ENCODE data around the gene TMEM132C. TPM values are rescaled to one million over a fixed set of nuclear protein-coding genes. Genes with fewer than 3 reads are reported as not detected.

The TMEM132C gene
- total RNA-seq, 1 experiment from 2014 or later: not detected

DNA sequence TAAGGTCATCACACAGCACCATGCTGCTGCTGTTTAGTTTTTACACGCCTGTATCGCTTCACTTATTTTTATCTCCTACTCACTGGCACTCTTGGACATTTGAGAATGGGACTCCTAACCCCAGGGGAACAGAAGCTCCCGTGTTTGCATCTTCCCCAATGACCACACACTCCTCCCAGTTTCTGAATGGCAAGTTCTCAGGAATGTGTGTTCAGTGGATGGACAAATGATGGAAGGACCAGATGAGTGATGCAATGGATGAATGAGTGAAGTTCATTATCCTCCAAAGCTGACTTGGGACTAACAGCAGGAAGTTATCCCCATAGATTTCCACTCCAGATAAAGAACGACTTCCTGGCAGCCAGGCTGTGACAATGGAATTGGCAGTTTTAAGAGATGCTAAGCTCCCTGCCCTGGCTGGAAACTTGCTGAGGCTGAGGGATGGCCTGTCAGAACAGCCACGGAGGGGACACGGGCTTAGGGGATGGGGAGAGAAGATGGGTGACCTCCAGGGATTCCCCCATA, 325.3 kb downstream of the TMEM132C start (continued):
- TF ChIP-seq, protein P1, sequence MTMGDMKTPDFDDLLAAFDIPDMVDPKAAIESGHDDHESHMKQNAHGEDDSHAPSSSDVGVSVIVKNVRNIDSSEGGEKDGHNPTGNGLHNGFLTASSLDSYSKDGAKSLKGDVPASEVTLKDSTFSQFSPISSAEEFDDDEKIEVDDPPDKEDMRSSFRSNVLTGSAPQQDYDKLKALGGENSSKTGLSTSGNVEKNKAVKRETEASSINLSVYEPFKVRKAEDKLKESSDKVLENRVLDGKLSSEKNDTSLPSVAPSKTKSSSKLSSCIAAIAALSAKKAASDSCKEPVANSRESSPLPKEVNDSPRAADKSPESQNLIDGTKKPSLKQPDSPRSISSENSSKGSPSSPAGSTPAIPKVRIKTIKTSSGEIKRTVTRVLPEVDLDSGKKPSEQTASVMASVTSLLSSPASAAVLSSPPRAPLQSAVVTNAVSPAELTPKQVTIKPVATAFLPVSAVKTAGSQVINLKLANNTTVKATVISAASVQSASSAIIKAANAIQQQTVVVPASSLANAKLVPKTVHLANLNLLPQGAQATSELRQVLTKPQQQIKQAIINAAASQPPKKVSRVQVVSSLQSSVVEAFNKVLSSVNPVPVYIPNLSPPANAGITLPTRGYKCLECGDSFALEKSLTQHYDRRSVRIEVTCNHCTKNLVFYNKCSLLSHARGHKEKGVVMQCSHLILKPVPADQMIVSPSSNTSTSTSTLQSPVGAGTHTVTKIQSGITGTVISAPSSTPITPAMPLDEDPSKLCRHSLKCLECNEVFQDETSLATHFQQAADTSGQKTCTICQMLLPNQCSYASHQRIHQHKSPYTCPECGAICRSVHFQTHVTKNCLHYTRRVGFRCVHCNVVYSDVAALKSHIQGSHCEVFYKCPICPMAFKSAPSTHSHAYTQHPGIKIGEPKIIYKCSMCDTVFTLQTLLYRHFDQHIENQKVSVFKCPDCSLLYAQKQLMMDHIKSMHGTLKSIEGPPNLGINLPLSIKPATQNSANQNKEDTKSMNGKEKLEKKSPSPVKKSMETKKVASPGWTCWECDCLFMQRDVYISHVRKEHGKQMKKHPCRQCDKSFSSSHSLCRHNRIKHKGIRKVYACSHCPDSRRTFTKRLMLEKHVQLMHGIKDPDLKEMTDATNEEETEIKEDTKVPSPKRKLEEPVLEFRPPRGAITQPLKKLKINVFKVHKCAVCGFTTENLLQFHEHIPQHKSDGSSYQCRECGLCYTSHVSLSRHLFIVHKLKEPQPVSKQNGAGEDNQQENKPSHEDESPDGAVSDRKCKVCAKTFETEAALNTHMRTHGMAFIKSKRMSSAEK (CRISPR knock-in tag; IDR thresholded peaks at IDR 0.05; ENCODE audit: borderline replicate concordance): no peak
- TF ChIP-seq, protein P2, sequence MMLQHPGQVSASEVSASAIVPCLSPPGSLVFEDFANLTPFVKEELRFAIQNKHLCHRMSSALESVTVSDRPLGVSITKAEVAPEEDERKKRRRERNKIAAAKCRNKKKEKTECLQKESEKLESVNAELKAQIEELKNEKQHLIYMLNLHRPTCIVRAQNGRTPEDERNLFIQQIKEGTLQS (CRISPR knock-in tag; conservative IDR thresholded peaks at IDR 0.05): no peak
- no peak for TF ChIP-seq FOXJ3 (CRISPR knock-in tag; IDR thresholded peaks at IDR 0.05; ENCODE audit: borderline replicate concordance)
- TF ChIP-seq ELF4 (CRISPR knock-in tag; IDR thresholded peaks at IDR 0.05; ENCODE audit: low read depth): no peak

DNA sequence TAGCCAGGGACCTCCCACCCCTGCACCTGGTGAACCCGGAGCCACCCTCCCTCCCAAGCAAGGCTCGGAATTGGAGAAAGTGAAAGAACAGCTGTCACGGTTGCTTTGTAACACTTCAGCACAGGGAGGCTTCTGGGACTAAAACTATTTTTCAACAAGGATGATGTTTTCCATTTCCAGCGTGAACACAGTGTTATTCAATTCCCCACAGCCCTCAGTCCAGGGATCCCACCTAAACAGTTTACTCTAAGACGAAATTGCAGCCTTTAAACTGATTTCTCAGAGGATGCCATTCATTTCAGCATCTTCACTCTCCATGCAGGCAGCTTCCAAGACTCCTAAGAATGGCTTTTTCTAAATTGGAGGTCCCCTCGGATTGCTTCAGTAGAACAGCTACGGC, 327.6 kb downstream of the TMEM132C start:
- TF ChIP-seq, protein P2 (CRISPR knock-in tag; conservative IDR thresholded peaks at IDR 0.05): no peak
- TF ChIP-seq, protein P3, sequence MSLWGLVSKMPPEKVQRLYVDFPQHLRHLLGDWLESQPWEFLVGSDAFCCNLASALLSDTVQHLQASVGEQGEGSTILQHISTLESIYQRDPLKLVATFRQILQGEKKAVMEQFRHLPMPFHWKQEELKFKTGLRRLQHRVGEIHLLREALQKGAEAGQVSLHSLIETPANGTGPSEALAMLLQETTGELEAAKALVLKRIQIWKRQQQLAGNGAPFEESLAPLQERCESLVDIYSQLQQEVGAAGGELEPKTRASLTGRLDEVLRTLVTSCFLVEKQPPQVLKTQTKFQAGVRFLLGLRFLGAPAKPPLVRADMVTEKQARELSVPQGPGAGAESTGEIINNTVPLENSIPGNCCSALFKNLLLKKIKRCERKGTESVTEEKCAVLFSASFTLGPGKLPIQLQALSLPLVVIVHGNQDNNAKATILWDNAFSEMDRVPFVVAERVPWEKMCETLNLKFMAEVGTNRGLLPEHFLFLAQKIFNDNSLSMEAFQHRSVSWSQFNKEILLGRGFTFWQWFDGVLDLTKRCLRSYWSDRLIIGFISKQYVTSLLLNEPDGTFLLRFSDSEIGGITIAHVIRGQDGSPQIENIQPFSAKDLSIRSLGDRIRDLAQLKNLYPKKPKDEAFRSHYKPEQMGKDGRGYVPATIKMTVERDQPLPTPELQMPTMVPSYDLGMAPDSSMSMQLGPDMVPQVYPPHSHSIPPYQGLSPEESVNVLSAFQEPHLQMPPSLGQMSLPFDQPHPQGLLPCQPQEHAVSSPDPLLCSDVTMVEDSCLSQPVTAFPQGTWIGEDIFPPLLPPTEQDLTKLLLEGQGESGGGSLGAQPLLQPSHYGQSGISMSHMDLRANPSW (CRISPR knock-in tag; conservative IDR thresholded peaks at IDR 0.05; ENCODE audit: low read depth): no peak
- TF ChIP-seq ZNF219 (CRISPR knock-in tag; IDR thresholded peaks at IDR 0.05; ENCODE audit: borderline replicate concordance) (no peak), TCF7 (CRISPR knock-in tag; IDR thresholded peaks at IDR 0.05; ENCODE audit: low read depth) (no peak), ELF4 (CRISPR knock-in tag; IDR thresholded peaks at IDR 0.05; ENCODE audit: low read depth) (no peak), SP1 (CRISPR knock-in tag; conservative IDR thresholded peaks at IDR 0.05) (no peak), FOXK1 (CRISPR knock-in tag; IDR thresholded peaks at IDR 0.05) (no peak), GRHL2 (CRISPR knock-in tag; IDR thresholded peaks at IDR 0.05; ENCODE audit: insufficient replicate concordance, severe bottlenecking) (no peak), MYBL2 (CRISPR knock-in tag; IDR thresholded peaks at IDR 0.05) (no peak), NR3C1 (CRISPR knock-in tag; conservative IDR thresholded peaks at IDR 0.05; ENCODE audit: low read depth) (no peak), IRF2 (CRISPR knock-in tag; IDR thresholded peaks at IDR 0.05; ENCODE audit: borderline replicate concordance, low read depth) (no peak)
- TF ChIP-seq, protein P4, sequence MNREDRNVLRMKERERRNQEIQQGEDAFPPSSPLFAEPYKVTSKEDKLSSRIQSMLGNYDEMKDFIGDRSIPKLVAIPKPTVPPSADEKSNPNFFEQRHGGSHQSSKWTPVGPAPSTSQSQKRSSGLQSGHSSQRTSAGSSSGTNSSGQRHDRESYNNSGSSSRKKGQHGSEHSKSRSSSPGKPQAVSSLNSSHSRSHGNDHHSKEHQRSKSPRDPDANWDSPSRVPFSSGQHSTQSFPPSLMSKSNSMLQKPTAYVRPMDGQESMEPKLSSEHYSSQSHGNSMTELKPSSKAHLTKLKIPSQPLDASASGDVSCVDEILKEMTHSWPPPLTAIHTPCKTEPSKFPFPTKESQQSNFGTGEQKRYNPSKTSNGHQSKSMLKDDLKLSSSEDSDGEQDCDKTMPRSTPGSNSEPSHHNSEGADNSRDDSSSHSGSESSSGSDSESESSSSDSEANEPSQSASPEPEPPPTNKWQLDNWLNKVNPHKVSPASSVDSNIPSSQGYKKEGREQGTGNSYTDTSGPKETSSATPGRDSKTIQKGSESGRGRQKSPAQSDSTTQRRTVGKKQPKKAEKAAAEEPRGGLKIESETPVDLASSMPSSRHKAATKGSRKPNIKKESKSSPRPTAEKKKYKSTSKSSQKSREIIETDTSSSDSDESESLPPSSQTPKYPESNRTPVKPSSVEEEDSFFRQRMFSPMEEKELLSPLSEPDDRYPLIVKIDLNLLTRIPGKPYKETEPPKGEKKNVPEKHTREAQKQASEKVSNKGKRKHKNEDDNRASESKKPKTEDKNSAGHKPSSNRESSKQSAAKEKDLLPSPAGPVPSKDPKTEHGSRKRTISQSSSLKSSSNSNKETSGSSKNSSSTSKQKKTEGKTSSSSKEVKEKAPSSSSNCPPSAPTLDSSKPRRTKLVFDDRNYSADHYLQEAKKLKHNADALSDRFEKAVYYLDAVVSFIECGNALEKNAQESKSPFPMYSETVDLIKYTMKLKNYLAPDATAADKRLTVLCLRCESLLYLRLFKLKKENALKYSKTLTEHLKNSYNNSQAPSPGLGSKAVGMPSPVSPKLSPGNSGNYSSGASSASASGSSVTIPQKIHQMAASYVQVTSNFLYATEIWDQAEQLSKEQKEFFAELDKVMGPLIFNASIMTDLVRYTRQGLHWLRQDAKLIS (CRISPR knock-in tag; IDR thresholded peaks at IDR 0.05; ENCODE audit: borderline replicate concordance): no peak
- TF ChIP-seq, protein P5, sequence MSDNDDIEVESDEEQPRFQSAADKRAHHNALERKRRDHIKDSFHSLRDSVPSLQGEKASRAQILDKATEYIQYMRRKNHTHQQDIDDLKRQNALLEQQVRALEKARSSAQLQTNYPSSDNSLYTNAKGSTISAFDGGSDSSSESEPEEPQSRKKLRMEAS (CRISPR knock-in tag; IDR thresholded peaks at IDR 0.05): no peak
- TF ChIP-seq, protein P6, sequence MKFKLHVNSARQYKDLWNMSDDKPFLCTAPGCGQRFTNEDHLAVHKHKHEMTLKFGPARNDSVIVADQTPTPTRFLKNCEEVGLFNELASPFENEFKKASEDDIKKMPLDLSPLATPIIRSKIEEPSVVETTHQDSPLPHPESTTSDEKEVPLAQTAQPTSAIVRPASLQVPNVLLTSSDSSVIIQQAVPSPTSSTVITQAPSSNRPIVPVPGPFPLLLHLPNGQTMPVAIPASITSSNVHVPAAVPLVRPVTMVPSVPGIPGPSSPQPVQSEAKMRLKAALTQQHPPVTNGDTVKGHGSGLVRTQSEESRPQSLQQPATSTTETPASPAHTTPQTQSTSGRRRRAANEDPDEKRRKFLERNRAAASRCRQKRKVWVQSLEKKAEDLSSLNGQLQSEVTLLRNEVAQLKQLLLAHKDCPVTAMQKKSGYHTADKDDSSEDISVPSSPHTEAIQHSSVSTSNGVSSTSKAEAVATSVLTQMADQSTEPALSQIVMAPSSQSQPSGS (CRISPR knock-in tag; IDR thresholded peaks at IDR 0.05; ENCODE audit: borderline replicate concordance, low read depth): no peak
- TF ChIP-seq, protein P7, sequence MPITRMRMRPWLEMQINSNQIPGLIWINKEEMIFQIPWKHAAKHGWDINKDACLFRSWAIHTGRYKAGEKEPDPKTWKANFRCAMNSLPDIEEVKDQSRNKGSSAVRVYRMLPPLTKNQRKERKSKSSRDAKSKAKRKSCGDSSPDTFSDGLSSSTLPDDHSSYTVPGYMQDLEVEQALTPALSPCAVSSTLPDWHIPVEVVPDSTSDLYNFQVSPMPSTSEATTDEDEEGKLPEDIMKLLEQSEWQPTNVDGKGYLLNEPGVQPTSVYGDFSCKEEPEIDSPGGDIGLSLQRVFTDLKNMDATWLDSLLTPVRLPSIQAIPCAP (CRISPR knock-in tag; IDR thresholded peaks at IDR 0.05): no peak
- peaks cover 78% of the 10 kb centered on the region for H3K36me3 Mint-ChIP-seq
- ChIA-PET POLR2A (no interaction called here), CTCF (no interaction called here)
- H3K9me3 Mint-ChIP-seq: peaks cover 65% of the 10 kb centered on the region
- DNase-seq (ENCODE audit: low spot score): no peak
- ATAC-seq: no peak
- H3K27me3 Mint-ChIP-seq (ENCODE audit: low read depth): peaks cover 17% of the 10 kb centered on the region
- H3K4me1 Mint-ChIP-seq: no peaks in the 10 kb centered on the region
- no peak overlapping the region for H3K27ac Mint-ChIP-seq
- no peak overlapping the region for H3K4me3 Mint-ChIP-seq

All from WTC11 (cell line).